Stomach (tissue), 4 donors: Measurements from ENCODE around the gene CPLX3.

Experiments used
- POLR2A ChIP-seq, 4 donors: fragments of 450-650 bp; IDR thresholded peaks; one replicate each; pipeline ENCODE4 v1.6.1; 2016; ENCODE audit warnings: antibody characterized with exemption in 4 of 4, control low read depth in 2 of 4, mild to moderate bottlenecking in 1 of 4, moderate library complexity in 1 of 4
- TF ChIP-seq, protein P1 (sequence below), 7 experiments: fragments of 450-650 bp in 4 of 7; fragments of 200-600 bp in 3 of 7; sonication (generic) in 3 of 7; IDR thresholded peaks; one replicate each; pipeline ENCODE4 v1.5.1; 2016 to 2019; ENCODE audit warnings: antibody characterized with exemption in 7 of 7, control low read depth in 2 of 7, mild to moderate bottlenecking in 1 of 7

DNA sequence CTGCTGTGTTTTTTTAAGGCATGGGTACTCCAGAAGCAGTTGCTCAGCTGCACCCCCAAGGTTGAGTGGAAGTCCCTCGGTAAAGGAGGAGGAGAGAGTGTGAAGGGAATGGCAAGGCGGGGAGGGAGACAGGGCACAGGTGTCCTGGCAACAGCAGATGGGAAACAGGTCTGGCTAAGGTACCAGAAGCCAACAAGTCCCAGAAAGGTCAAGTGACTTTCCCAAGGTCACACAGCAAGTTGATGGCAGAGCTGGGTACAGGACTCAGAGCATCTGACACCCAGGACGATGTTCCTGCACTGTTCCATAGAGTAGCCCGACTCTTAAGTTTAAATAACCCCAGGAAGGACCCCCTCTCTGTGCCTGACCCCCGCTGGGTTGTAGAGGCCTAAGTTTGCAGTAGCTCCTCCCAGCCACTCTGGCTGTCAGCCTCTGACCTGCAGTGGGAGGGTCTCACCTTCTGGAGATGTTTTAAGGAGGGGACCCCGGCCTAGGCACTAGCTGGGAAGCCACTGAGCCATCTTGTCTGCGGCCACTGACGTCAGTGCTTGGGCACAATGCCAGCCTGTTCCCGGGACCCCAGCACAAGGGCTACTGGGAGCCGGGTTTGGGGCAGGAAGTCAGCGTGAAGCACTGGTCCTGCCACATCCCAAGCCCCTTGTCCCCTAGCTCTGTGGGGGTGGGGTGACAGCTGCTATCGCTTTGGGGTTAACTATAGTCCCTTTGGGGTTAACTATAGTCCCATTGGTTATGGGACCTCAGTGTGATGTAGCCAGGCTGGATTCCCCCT, 34.0 kb upstream of the CPLX3 start:
- TF ChIP-seq POLR2A (IDR thresholded peaks at IDR 0.05) = no peak
- TF ChIP-seq, protein P1, sequence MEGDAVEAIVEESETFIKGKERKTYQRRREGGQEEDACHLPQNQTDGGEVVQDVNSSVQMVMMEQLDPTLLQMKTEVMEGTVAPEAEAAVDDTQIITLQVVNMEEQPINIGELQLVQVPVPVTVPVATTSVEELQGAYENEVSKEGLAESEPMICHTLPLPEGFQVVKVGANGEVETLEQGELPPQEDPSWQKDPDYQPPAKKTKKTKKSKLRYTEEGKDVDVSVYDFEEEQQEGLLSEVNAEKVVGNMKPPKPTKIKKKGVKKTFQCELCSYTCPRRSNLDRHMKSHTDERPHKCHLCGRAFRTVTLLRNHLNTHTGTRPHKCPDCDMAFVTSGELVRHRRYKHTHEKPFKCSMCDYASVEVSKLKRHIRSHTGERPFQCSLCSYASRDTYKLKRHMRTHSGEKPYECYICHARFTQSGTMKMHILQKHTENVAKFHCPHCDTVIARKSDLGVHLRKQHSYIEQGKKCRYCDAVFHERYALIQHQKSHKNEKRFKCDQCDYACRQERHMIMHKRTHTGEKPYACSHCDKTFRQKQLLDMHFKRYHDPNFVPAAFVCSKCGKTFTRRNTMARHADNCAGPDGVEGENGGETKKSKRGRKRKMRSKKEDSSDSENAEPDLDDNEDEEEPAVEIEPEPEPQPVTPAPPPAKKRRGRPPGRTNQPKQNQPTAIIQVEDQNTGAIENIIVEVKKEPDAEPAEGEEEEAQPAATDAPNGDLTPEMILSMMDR (IDR thresholded peaks at IDR 0.05) = no peak
